CD1c-positive myeloid dendritic cell (primary cell): ENCODE results near the gene FUCA2.
"Not testable (repeated sequence)": the region's sequence is repeated elsewhere in the genome, so short reads cannot be mapped to it uniquely, and the experiment has no call there.

Experiments
- DNase-seq: peaks from one replicate; pipeline ENCODE4 v3.0.0-alpha.2; 2016; ENCODE audit errors: extremely low spot score

The FUCA2 gene

GRCh38 chr6:143498428-143498827 is 13.1 kb downstream of the FUCA2 start:
- DNase-seq, result no peak

DNA sequence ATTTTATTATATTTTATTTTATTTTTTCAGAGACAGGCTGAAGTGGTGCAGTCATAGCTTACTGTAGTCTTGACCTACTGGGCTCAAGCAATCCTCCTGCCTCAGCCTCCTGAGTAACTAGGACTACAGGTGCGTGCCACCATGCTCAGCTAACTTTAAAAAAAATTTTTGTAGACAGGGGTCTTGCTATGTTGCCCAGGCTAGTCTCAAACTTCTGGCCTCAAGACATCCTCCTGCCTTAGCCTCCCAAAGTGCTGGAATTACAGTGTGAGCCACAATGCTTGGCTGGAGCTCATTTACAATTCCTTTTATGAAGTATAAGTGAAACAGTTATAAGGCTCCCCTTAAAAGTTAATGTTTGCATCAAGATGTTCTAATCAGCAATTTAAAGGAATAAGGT is 14.5 kb downstream of the FUCA2 start:
- no peak for DNase-seq

- DNase-seq, result no peak
Measured at GRCh38 chr6:143490775-143491174, 20.7 kb downstream of the FUCA2 start.

DNA sequence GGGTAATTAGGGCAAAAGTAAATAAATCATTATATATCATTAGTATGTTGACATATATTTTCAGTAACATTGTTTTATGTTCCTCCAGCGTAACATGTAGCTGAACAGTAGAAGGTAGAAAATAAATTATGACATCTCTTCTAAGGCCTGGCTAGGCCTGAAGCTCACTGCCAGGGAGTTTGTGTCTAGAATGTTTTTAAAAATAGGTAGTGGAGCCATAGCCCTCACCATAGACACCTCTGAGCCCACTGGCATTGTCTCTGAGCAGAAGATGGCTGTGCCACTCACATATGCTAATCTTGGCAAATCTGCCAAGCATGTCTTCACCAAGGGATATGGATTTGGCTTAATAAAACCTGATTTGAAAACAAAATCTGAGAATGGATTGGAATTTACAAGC is 21.3 kb downstream of the FUCA2 start:
- DNase-seq, result no peak

DNA sequence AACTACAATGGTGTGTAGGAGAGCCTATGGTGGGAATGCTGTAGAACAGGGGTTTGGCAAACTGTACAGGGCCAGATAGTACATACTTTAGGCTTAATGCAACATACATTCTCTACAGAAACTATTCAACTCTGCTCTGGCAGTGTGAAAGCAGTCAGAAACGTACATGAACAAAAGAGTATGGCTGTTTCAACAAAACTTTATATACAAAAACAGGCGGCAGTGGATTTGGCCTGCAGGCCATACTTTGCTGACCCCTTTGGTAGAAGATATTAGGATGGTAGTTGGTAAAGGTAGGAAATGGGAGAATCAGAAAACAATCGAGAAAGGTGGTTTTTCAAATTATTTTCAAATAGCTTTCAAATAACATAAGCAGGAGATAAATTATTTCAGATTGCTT is 24.8 kb downstream of the FUCA2 start:
- no peak for DNase-seq

- DNase-seq, result no peak
Measured at GRCh38 chr6:143485967-143486366, 25.6 kb downstream of the FUCA2 start.

- no peak for DNase-seq
Measured at GRCh38 chr6:143482593-143482992, 28.9 kb downstream of the FUCA2 start.

DNA sequence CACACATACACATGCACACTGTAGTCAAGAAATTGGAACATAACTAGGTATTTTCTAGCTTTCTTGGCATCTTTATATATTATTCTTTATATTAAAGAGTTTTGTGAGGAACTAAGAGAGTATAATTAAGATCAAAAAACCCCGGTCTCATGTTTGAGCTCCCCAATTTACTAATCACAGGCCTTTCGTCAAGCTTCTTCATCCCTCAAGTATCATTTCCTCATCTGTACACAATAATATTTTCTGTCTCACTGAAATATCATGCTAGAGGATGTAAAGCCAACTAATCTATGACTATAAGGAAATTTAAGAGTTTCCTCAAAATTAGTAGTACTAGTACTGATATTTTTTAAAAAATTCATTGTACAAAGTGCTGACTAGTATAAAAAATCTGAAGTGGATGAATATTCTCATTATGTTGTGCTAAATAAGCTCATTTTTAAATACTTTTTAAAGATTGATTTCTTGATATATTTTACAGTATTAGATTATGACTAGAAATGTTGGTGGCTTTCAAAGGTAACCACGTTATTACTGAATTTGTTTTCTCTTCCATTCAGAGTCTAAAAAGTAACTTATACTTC is 32.9 kb downstream of the FUCA2 start:
- peak; percentile 4 for DNase-seq

- no peak for DNase-seq
Measured at GRCh38 chr6:143476545-143476944, 35.0 kb downstream of the FUCA2 start.

DNA sequence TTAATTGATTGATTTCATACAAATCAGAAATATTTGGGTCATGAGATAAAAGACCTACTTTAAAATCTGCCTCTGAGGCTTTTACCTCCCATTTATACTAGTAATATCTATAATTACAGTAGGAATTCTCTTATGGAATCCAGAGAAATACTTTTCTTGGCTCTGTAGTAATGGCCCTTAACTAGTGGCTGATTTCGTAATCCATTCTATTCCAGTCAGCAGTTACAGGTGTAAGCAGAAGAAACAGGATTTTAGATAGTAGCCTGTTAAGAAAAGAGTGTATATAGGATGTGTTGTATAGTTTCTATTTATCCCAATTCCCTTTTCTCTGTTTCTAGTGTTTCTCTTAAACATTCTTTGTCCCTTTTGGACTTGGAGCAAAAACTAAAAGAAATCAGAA is 39.7 kb downstream of the FUCA2 start:
- DNase-seq, result no peak

DNA sequence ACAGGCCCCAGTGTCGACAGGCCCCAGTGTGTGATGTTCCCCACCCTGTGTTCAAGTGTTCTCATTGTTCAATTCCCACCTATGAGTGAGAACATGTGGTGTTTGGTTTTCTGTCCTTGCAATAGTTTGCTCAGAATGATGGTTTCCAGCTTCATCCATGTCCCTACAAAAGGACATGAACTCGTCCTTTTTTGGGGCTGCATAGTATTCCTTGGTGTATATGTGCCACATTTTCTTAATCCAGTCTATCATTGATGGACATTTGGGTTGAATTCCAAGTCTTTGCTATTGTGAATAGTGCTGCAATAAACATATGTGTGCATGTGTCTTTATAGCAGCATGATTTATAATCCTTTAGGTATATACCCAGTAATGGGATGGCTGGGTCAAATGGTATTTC is 42.7 kb downstream of the FUCA2 start:
- DNase-seq, result not testable (repeated sequence)

DNA sequence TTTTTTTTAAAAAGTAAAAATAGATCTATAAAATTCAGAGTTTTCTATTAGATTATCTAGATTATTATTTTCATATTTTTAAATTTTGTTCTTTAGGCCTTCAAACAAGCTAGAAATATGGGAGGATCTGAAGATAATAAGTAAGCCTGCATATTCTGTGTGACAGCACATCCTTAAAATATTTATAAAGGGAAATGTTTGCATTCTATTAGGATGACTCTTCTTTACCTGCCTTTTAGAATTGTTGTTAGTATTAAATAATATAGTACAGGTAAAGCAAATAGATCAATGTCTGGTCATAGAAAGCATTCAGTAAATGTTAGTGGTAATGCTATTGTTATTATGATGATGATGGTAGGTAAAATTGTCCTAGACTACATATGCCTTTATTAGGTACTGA is 43.5 kb downstream of the FUCA2 start:
- DNase-seq, result no peak

DNA sequence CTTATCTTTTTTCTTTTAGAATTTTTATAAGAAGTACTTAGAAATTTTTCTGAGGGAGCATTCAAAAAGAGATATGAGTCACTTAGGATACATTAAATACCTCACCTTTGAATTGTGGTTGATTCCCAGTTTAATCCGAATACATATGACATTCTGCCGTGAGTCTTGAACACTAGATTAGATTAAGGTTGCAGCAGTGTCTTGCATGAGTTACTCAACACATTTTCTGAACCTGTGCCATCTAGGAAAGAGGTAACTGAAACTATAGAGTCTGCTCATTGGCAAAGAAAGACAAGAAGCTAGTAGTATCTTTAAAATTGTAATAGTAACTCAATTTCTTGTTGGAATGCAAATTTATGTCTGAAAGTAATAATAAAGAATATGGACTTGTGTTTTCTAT is 46.0 kb downstream of the FUCA2 start:
- no peak for DNase-seq

DNA sequence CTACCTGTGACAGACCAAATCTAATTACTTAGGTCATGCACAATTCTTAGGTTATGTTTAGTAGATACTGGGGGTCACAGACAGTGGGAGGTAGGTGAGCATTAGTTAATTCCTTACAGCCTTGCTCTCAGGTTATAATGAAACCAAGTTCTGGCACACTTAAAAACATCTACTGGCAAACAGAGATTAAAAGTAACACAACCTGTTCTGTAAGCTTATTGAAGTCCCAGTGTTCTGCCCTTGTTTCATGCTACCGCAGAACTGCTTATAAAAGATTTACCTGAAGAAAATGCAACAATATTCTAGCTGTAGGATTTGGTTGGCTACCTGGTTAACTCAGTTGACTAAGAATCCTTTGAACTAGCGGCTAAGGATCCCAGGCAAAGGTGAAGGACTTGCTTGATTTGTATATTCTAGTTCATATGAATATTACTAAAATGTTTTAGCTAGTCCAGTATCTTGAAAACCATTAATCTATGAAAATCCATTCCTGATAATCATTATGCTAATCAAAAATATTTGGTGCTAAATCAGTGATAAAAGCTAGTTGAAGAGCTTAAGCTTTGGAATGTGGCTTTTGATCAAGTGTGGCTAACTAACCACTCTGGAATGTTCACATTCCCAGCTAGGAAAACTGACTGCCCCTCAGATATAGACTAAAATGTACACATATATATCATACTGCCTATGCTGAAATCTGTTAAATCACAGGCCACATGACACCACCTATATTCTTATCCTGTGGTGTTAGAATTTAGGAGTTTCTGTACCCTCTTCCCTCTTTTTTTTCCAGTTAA is 53.8 kb downstream of the FUCA2 start:
- no peak for DNase-seq

- no peak for DNase-seq
Measured at GRCh38 chr6:143451531-143451930, 60.0 kb downstream of the FUCA2 start.

DNA sequence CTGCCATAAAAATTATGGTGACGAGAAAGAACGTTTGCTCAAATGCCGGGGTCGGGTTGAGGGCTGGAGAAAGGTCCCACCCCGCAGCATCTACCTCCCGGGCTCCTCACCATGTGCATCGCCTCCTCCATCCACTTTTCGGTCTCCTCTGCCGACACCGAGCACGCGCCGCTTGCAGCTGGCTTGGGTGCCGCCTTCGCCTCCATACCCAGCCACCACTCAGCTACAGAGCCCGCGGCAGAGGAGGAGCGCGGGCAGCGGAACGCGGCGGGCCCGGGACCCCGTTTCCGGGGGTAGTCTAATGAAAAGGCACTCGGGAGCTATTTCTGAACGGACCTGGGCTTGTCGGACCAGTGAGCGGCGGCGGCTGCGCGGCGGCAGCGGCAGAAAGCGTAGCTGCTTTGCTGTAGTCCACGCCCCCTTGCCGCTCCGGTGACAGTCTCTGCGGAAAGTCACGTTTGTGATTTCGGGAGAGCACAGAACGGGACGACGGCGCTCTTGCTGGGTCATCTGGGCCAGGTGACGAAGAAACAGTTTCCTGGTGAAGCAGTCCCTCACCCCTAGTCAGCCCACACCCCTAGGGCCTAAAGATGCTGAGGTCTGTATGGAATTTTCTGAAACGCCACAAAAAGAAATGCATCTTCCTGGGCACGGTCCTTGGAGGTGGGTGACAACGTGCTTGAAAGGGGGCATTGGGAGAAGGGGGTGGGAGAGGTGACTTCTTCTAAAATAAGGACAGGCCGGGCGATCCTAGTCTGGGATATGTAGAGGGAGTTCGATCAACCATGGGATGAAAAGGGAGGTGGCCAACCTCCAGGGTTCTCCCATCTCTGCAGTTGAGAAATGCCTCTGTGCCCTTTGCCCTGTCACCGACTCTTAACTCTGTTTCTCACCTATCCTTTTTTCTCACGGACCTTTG is 60.8 kb downstream of the FUCA2 start, which contains the start of the genes ADAT2 and PEX3:
Gene ADAT2, minus strand, starts transcription at position 243 of the 919 bp plus-strand sequence. Its CDS starts 37 bp downstream, at position 206.
Gene PEX3, plus strand, starts transcription at position 353 of the 919 bp plus-strand sequence. Its CDS starts 238 bp downstream, at position 591.
- peak; percentile 97 for DNase-seq

DNA sequence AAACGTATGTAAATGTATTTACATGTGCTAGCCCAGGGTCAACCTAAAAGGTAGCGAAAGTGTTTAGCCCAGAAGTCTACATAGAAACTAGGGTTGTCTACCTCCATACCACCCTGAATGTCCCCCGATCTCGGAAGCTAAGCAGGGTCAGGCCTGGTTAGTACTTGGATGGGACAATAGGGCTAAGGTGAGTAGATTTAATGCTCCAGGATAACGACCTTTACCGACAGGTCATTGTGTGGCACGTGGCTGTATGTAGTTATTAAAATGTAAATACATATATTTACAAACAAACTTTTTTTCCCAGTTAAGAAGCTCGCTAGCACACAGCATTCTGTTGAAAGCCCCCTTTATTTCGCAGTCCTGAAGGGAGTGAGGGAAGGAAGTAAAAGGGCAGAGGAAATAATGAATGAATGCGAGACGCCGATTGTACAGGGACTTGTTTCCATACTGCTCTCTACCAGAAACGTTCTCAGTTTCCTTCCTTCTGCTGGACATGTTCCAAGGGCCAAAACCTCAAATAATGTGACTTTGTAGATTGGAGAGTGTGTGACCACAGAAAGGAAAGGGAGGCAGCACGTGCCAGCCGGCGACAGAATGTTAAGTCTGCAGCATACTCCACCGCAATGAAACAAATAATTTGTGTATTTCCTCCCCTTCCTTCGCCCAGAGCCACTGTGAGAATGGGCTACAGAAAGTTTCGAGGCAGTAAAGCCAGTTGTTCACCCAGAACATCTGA is 61.6 kb downstream of the FUCA2 start:
- DNase-seq, result peak; percentile 11

GRCh38 chr6:143449082-143449713 is 62.3 kb downstream of the FUCA2 start:
- DNase-seq, result no peak

GRCh38 chr6:143447865-143448264 is 63.7 kb downstream of the FUCA2 start:
- not testable (repeated sequence) for DNase-seq
